ENCODE results near the gene AP3S2.
"Not testable (repeated sequence)": the region's sequence is repeated elsewhere in the genome, so short reads cannot be mapped to it uniquely, and the experiment has no call there.

Gene AP3S2

GRCh38 chr15:89863918-89864317, 29.9 kb downstream of the AP3S2 start:
- no peak for DNase-seq

GRCh38 chr15:89860891-89861290, 32.9 kb downstream of the AP3S2 start:
- no peak for DNase-seq

- no peak for DNase-seq
Observed at GRCh38 chr15:89860431-89860830, 33.4 kb downstream of the AP3S2 start.

GRCh38 chr15:89858661-89859458, 34.9 kb downstream of the AP3S2 start:
- DNase-seq = no peak

- no peak for DNase-seq
Observed at GRCh38 chr15:89857673-89858072, 36.1 kb downstream of the AP3S2 start.

GRCh38 chr15:89855948-89856347, 37.8 kb downstream of the AP3S2 start:
- no peak for DNase-seq

GRCh38 chr15:89854863-89855262, 38.9 kb downstream of the AP3S2 start:
- not testable (repeated sequence) for DNase-seq

- no peak for DNase-seq
Observed at GRCh38 chr15:89852342-89852995, 41.3 kb downstream of the AP3S2 start.

GRCh38 chr15:89851673-89852341, 42.0 kb downstream of the AP3S2 start:
- DNase-seq = no peak

GRCh38 chr15:89848970-89849292, 44.9 kb downstream of the AP3S2 start:
- no peak for DNase-seq

GRCh38 chr15:89847101-89847500, 46.7 kb downstream of the AP3S2 start:
- DNase-seq = no peak

- DNase-seq = no peak
Observed at GRCh38 chr15:89845305-89845893, 48.4 kb downstream of the AP3S2 start.

- DNase-seq = no peak
Observed at GRCh38 chr15:89841962-89842361, 51.8 kb downstream of the AP3S2 start.

GRCh38 chr15:89841306-89841705, 52.5 kb downstream of the AP3S2 start:
- no peak for DNase-seq

GRCh38 chr15:89839167-89839810, 54.5 kb downstream of the AP3S2 start:
- no peak for DNase-seq

GRCh38 chr15:89837830-89838178, 56.0 kb downstream of the AP3S2 start:
- DNase-seq = no peak

- DNase-seq = no peak
Observed at GRCh38 chr15:89837134-89837829, 56.5 kb downstream of the AP3S2 start.

GRCh38 chr15:89836267-89837133, 57.3 kb downstream of the AP3S2 start:
- DNase-seq = no peak

- no peak for DNase-seq
Observed at GRCh38 chr15:89835176-89835564, 58.6 kb downstream of the AP3S2 start.

GRCh38 chr15:89834465-89835175, 59.2 kb downstream of the AP3S2 start:
- not testable (repeated sequence) for DNase-seq

GRCh38 chr15:89833966-89834365, 59.8 kb downstream of the AP3S2 start:
- DNase-seq = no peak
